Activated naive CD8-positive, alpha-beta T cell treated with anti-CD3 and anti-CD28 coated beads, Interleukin-2, amount 50 U/mL, for 24 hours (primary cell): ENCODE results near the gene PYCR2.
"Not testable (repeated sequence)": the region's sequence is repeated elsewhere in the genome, so short reads cannot be mapped to it uniquely, and the experiment has no call there.

ENCODE experiments used
- ATAC-seq: fragments of 150-1000 bp; cut with Tn5 transposase; one replicate; pipeline ENCODE4 v1.10.0; 2021
- DNase-seq: peaks from one replicate; pipeline ENCODE4 v3.0.0; 2021
- H3K27ac Mint-ChIP-seq: one replicate; pipeline ENCODE4 v1.8.0; 2021; ENCODE audit warnings: mild to moderate bottlenecking, mixed read lengths
- H3K27me3 Mint-ChIP-seq: one replicate; pipeline ENCODE4 v1.8.0; 2021; ENCODE audit warnings: mixed read lengths
- H3K36me3 Mint-ChIP-seq: one replicate; pipeline ENCODE4 v1.8.0; 2021; ENCODE audit warnings: low read depth, mixed read lengths
- H3K4me1 Mint-ChIP-seq: one replicate; pipeline ENCODE4 v1.8.0; 2021; ENCODE audit warnings: mixed read lengths
- H3K4me3 Mint-ChIP-seq: one replicate; pipeline ENCODE4 v1.8.0; 2021; ENCODE audit warnings: mild to moderate bottlenecking, moderate library complexity, mixed read lengths
- H3K9me3 Mint-ChIP-seq: one replicate; pipeline ENCODE4 v1.8.0; 2021; ENCODE audit warnings: mixed read lengths

The PYCR2 gene

GRCh38 chr1:225949041-225949440 lies 25.0 kb upstream of the PYCR2 start:
- Mint-ChIP-seq H3K27ac (no peak overlapping the region), H3K4me1 (peaks cover 5% of the 10 kb centered on the region), H3K4me3 (no peak overlapping the region), H3K9me3 (no peaks in the 10 kb centered on the region), H3K27me3 (peaks cover 17% of the 10 kb centered on the region), H3K36me3 (no peaks in the 10 kb centered on the region)
- ATAC-seq (no peak), DNase-seq (no peak)

DNA sequence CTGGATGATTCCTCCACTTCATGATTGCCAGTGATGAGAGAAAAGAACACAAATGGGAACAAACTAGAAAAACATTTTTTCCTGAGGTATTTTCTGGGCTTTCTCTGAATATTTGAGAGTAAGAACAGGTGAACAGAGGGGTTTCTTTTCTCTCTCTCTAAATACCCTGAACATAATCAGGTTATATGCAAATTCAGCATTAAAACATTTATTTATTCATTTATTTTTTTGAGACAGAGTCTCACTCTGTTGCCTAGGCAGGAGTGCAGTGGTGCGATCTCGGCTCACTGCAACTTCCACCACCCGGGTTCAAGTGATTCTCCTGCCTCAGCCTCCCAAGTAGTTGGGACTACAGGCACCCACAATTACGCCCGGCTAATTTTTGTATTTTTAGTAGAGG lies 22.8 kb upstream of the PYCR2 start:
- H3K36me3 Mint-ChIP-seq: no peaks in the 10 kb centered on the region
- H3K27me3 Mint-ChIP-seq: peaks cover 14% of the 10 kb centered on the region
- peaks cover 7% of the 10 kb centered on the region for H3K4me1 Mint-ChIP-seq
- H3K9me3 Mint-ChIP-seq: no peaks in the 10 kb centered on the region
- DNase-seq: no peak
- no peak for ATAC-seq
- H3K4me3 Mint-ChIP-seq: no peak overlapping the region
- no peak overlapping the region for H3K27ac Mint-ChIP-seq

- no peak overlapping the region for H3K27ac Mint-ChIP-seq
- DNase-seq (no peak), ATAC-seq (no peak)
- no peak overlapping the region for H3K4me3 Mint-ChIP-seq
- no peaks in the 10 kb centered on the region for H3K9me3 Mint-ChIP-seq
- H3K27me3 Mint-ChIP-seq: peaks cover 10% of the 10 kb centered on the region
- H3K36me3 Mint-ChIP-seq: no peaks in the 10 kb centered on the region
- peaks cover 7% of the 10 kb centered on the region for H3K4me1 Mint-ChIP-seq
These were observed 22.1 kb upstream of the PYCR2 start for GRCh38 chr1:225946082-225946620.

- Mint-ChIP-seq H3K27ac (no peak overlapping the region), H3K27me3 (peaks cover 6% of the 10 kb centered on the region), H3K4me3 (no peak overlapping the region)
These were observed 21.5 kb upstream of the PYCR2 start for GRCh38 chr1:225945564-225945963.

GRCh38 chr1:225944951-225945350 lies 20.9 kb upstream of the PYCR2 start:
- peaks cover 7% of the 10 kb centered on the region for H3K4me1 Mint-ChIP-seq
- H3K36me3 Mint-ChIP-seq: no peaks in the 10 kb centered on the region
- no peak overlapping the region for H3K4me3 Mint-ChIP-seq
- peaks cover 4% of the 10 kb centered on the region for H3K27me3 Mint-ChIP-seq
- H3K27ac Mint-ChIP-seq: no peak overlapping the region
- no peaks in the 10 kb centered on the region for H3K9me3 Mint-ChIP-seq
- ATAC-seq: peak; percentile 60
- no peak for DNase-seq

More at GRCh38 chr1:225945564-225945963, 21.5 kb upstream of the PYCR2 start:
- ATAC-seq: no peak
- no peaks in the 10 kb centered on the region for H3K9me3 Mint-ChIP-seq
- DNase-seq: no peak
- no peaks in the 10 kb centered on the region for H3K36me3 Mint-ChIP-seq
- peaks cover 7% of the 10 kb centered on the region for H3K4me1 Mint-ChIP-seq

DNA sequence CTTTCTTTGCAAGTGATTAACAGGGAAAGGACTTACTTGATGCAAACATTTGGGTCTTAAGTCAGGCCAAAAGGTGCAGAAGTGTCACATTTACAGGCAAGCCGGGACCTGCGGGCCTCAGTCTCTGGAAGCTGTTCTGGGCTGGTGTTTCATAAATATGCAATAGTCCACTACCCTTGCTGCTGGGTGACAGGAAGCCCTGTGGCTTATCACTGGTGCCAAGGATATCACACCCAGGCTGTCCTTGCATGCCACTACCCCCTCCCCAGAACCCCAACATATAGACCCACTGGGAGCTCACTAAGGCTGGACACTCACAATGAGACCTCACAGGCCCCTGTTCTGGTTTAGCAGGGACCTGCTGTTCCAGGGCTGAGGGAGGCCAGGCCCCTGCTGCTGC lies 20.3 kb upstream of the PYCR2 start:
- no peak for ATAC-seq
- Mint-ChIP-seq H3K9me3 (no peaks in the 10 kb centered on the region), H3K27ac (no peak overlapping the region), H3K27me3 (peaks cover 4% of the 10 kb centered on the region), H3K4me1 (peaks cover 7% of the 10 kb centered on the region), H3K4me3 (no peak overlapping the region), H3K36me3 (no peaks in the 10 kb centered on the region)
- no peak for DNase-seq

GRCh38 chr1:225943582-225943981 lies 19.5 kb upstream of the PYCR2 start:
- Mint-ChIP-seq H3K27ac (no peak overlapping the region), H3K27me3 (peaks cover 2% of the 10 kb centered on the region), H3K4me3 (no peak overlapping the region), H3K9me3 (no peaks in the 10 kb centered on the region), H3K4me1 (peaks cover 7% of the 10 kb centered on the region), H3K36me3 (no peaks in the 10 kb centered on the region)
- DNase-seq (no peak), ATAC-seq (no peak)

DNA sequence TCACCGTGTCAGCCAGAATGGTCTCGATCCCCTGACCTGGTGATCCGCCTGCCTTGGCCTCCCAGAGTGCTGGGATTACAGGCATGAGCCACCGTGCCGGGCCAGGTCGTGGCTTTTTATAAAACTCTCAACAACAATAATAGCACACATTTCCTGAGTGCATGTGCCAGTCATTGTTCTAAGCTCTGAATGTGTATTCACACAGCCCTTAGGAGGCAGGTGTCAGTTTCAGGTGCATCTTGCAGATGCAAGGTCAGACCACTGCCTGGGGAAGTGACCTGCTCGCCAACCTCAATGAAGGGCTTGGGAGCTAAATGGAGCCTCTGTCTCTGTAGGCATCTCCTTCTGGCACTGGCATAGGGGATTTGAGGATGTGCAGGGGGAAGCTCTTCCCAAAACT lies 18.5 kb upstream of the PYCR2 start:
- Mint-ChIP-seq H3K4me1 (peaks cover 7% of the 10 kb centered on the region), H3K27ac (no peak overlapping the region), H3K36me3 (no peaks in the 10 kb centered on the region), H3K27me3 (peaks cover 2% of the 10 kb centered on the region), H3K4me3 (no peak overlapping the region), H3K9me3 (no peaks in the 10 kb centered on the region)
- DNase-seq (no peak), ATAC-seq (no peak)

- no peak for DNase-seq
- no peak for ATAC-seq
- no peak overlapping the region for H3K4me3 Mint-ChIP-seq
- H3K9me3 Mint-ChIP-seq: no peaks in the 10 kb centered on the region
- no peaks in the 10 kb centered on the region for H3K27me3 Mint-ChIP-seq
- peaks cover 7% of the 10 kb centered on the region for H3K4me1 Mint-ChIP-seq
- no peak overlapping the region for H3K27ac Mint-ChIP-seq
- no peaks in the 10 kb centered on the region for H3K36me3 Mint-ChIP-seq
These were observed 17.8 kb upstream of the PYCR2 start for GRCh38 chr1:225941942-225942222.

DNA sequence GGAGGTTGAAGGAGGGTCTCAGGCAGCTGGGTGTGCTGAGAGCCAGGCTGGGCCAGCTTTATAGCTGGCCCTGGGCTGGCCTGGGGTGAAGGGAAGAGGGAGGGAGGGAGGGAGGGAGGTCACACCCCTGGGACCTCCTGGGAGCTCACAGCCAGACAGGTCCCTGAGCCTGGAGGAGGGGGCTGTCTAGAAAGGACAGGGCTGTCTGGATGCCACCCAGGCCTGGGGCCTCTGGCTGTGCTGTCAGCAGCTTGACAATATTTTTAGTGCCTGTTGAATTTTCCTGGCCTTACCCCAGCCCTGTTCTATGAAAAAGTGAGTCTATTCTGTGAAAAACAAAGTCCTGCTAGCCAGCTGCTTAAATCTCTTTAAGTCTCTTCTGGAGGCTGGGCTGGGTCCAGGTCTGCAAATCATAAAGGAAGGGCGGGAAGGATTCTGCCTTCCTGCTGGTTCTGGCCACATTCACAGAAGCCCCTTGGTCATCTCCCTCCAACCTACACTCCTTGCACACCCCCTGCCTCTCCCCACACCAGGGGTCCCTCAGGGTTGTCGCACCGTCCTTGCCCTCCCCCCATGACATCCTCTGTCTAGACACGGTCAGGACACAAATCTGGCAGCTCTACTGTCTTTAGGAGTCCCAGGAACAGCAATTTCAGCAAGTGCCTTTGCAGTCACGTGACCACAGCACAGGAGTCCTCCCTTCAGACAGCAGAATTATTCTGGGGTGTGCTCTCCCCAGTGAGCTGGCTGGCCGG lies 17.3 kb upstream of the PYCR2 start, which contains the start of gene LEFTY2:
Gene LEFTY2 (minus strand): TSS at position 34 of the 755 bp plus-strand sequence. CDS start 80 bp downstream, outside the sequence.
- no peak within 1 kb of the TSS for H3K27ac Mint-ChIP-seq
- peaks cover 7% of the 10 kb centered on the region for H3K4me1 Mint-ChIP-seq
- DNase-seq (no peak), ATAC-seq (no peak)
- no peak within 1 kb of the TSS for H3K4me3 Mint-ChIP-seq
- H3K36me3 Mint-ChIP-seq: no peaks in the 10 kb centered on the region
- no peaks in the 10 kb centered on the region for H3K27me3 Mint-ChIP-seq
- no peaks in the 10 kb centered on the region for H3K9me3 Mint-ChIP-seq

DNA sequence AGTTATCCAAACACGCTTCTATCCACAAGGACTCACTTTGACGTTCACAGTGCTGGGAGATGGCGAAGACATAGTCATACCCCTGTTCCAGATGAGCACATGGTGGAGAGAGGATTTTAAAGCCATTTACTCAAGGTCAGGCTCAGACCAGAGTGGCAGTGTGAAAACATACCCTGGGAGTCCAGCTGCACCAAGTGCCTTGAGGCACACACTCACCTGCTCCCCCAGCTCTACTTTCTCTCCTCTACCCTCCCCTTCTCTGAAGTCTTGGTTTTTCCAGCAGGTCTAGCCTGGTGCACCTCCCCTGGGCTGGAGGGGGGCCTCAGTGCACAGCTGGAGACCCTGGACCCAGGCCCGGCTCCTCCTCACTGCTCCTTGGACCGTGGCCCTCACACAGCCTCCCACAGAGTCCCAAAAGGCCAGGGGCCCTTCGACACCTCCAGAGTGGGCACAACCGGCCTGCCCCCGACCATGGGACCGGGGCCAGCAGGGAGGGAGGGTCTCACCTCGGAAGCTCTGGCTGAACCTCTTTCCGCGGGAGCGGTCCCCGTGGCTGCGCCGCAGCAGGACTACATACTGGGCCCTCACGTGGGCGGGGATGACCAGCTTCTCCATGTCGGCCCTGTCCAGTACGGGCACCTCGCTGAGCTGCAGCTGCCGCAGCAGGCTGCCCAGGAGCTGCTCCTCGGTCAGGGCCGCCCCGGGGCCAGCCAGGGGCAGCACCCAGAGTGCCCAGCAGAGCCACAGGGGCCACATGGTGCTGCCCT lies 16.5 kb upstream of the PYCR2 start:
- Mint-ChIP-seq H3K27me3 (no peaks in the 10 kb centered on the region), H3K4me3 (no peak overlapping the region)
- ATAC-seq: no peak

DNA sequence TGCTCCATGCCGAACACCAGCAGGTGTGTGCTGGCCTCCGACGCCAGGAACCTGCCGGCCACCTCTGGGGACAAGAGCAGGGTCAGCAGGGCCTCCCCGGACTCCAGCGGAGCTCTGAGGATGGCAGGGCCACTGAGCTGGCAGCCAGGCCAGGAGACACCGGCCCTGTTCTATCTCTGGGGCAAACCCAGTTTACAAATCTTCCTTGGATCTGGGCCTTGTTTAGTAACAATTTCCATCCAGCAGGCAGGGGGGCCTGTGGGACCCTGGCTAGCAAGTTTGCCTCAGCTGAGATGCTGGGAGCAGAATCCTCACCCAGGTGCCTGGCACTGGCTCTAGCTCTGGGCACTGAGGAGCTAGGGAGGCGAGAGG lies 15.9 kb upstream of the PYCR2 start:
- not testable (repeated sequence) for H3K4me1 Mint-ChIP-seq, H3K27me3 Mint-ChIP-seq, H3K4me3 Mint-ChIP-seq, DNase-seq, H3K36me3 Mint-ChIP-seq, ATAC-seq, H3K9me3 Mint-ChIP-seq, H3K27ac Mint-ChIP-seq

More for the DNA sequence above, 16.5 kb upstream of the PYCR2 start:
- H3K27ac Mint-ChIP-seq: no peak overlapping the region
- peaks cover 7% of the 10 kb centered on the region for H3K4me1 Mint-ChIP-seq
- no peak for DNase-seq
- H3K36me3 Mint-ChIP-seq: no peaks in the 10 kb centered on the region
- H3K9me3 Mint-ChIP-seq: no peaks in the 10 kb centered on the region

GRCh38 chr1:225939097-225939938 lies 15.3 kb upstream of the PYCR2 start:
- not testable (repeated sequence) for H3K4me3 Mint-ChIP-seq, H3K27me3 Mint-ChIP-seq, H3K36me3 Mint-ChIP-seq, DNase-seq, H3K9me3 Mint-ChIP-seq, H3K27ac Mint-ChIP-seq, H3K4me1 Mint-ChIP-seq
- ATAC-seq: peak; percentile 53

DNA sequence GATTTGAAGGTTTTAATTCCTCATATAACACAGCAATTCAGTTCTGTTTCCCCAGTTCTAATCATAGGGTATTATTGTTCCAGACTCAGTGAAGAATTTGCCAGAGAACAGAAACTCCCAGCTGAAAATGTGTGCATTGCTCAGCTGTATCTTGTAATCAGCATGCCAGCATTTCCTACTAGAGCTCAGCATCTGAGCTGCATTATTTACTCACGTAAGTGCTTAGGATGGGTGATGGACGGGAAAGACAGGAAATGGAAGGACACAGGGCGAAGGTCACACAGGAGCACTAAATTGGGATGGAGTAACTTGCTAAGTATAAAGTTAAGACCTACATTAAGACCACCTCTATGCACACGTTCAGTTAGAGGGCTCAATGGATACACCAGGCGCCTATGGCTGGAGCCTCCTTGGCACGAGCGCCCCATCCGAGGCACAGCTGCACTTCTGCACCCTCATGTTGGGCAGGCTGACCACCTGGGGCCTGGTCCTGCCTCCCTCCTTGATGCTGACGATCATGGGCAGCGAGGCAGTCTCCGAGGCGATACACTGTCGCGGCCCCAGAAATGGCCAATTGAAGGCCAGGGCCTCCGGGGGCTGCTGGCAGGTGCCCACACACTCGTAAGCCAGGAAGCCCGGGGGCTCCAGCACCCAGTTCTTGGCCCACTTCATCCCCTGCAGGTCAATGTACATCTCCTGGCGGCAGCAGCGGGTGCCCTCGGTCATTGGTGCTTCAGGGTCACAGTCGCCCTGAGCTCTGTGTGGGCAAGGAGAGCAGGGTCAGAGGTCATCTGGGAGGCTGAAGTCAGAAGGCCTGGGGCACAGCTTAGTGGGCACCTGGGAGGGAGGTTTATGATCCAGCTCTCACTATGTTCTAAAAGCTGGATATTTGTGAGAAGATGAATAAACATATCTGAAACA lies 13.3 kb upstream of the PYCR2 start:
- no peaks in the 10 kb centered on the region for H3K27me3 Mint-ChIP-seq
- H3K27ac Mint-ChIP-seq: no peak overlapping the region
- DNase-seq: no peak
- H3K9me3 Mint-ChIP-seq: no peaks in the 10 kb centered on the region
- H3K4me3 Mint-ChIP-seq: no peak overlapping the region
- no peaks in the 10 kb centered on the region for H3K36me3 Mint-ChIP-seq
- ATAC-seq: no peak
- H3K4me1 Mint-ChIP-seq: no peaks in the 10 kb centered on the region
